Colonic mucosa (tissue), 4 donors: ENCODE data around the gene AGFG2. TPM values are rescaled to one million over a fixed set of nuclear protein-coding genes. Genes with fewer than 3 reads are reported as not detected.
"Not testable (repeated sequence)": the region's sequence is repeated elsewhere in the genome, so short reads cannot be mapped to it uniquely, and the experiment has no call there.

Experiments used
- DNase-seq: peaks from one replicate; pipeline ENCODE4 v3.0.0-alpha.2; 2020
- H3K27ac ChIP-seq: fragments of 200-600 bp; one replicate; pipeline ENCODE4 v1.8.0; 2021
- H3K27me3 ChIP-seq: fragments of 200-600 bp; one replicate; pipeline ENCODE4 v1.8.0; 2021
- H3K36me3 ChIP-seq: fragments of 200-600 bp; one replicate; pipeline ENCODE4 v1.8.0; 2021
- H3K4me1 ChIP-seq: fragments of 200-600 bp; one replicate; pipeline ENCODE4 v1.8.0; 2021; ENCODE audit warnings: mild to moderate bottlenecking
- H3K4me3 ChIP-seq: fragments of 200-600 bp; one replicate; pipeline ENCODE4 v1.8.0; 2021
- H3K9ac ChIP-seq, 2 donors: one replicate each; pipeline ENCODE4 v1.7.0; 2013; ENCODE audit warnings: control low read depth in 2 of 2, low read depth in 2 of 2, low read length in 2 of 2
- H3K9me3 ChIP-seq: fragments of 200-600 bp; one replicate; pipeline ENCODE4 v1.8.0; 2021
- intact Hi-C: fragments of 100-400 bp; cut with DNase I; formaldehyde crosslinking; loops from one replicate; pipeline ENCODE4 v1.14.1; 2022
- total RNA-seq, 2 donors: library from RNA; stranded (reverse); fragmentation: NEBNext Ultra II Directional in 1 of 2; extraction: Animal tissue kit (Norgen Biotek cat#: 25700) in 1 of 2; gene quantifications; one replicate each; pipeline ENCODE4 v1.2.1, GENCODE V29; 2021
- TF ChIP-seq, protein P1 (sequence below): fragments of 200-600 bp; IDR thresholded peaks from one replicate; pipeline ENCODE4 v1.8.0; 2022; ENCODE audit warnings: antibody characterized with exemption, mild to moderate bottlenecking
- donor health status: healthy.
- donor health status: DM: no; HTN: no; CAD: no.
- donor health status: DM: no; HTN: no; CAD: no.

AGFG2 gene
- total RNA-seq, 2 donors from 2014 or later, result 81.3 to 97.4 TPM

DNA sequence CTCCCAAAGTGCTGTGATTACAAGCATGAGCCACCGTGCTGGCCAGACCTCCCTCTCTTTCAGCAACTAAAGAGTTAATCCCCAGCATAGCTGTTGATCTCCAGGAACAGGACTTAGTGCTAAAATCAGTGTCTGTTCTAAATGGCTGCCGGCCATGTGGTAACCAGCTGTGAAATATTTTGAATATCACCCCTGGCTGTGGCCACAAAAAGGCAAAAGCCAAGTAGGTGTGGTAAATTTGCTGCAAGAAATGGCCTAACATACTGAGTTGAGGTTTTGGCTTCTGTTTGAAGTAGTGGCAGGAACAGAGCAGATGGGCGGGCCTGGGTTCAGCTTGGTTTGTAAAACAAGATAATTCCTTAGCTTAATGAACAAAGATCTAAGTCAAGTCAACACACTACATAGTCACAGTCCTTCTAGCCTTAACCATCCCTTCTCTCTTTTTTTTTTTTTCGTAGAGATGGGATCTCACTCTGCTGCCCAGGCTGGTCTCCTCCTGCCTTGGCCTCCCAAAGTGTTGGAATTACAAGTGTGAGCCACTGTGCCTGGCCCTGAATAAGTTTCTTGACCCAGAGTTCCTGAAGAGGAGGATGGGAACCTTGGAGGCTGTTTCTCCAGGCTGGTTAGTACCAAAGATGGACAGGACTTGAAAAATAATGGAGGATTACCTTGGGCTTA, 22.7 kb upstream of the AGFG2 start:
- H3K4me3 ChIP-seq, result no peak overlapping the region
- no peaks in the 10 kb centered on the region for H3K36me3 ChIP-seq
- intact Hi-C loops, result no loop called here
- TF ChIP-seq, protein P1, sequence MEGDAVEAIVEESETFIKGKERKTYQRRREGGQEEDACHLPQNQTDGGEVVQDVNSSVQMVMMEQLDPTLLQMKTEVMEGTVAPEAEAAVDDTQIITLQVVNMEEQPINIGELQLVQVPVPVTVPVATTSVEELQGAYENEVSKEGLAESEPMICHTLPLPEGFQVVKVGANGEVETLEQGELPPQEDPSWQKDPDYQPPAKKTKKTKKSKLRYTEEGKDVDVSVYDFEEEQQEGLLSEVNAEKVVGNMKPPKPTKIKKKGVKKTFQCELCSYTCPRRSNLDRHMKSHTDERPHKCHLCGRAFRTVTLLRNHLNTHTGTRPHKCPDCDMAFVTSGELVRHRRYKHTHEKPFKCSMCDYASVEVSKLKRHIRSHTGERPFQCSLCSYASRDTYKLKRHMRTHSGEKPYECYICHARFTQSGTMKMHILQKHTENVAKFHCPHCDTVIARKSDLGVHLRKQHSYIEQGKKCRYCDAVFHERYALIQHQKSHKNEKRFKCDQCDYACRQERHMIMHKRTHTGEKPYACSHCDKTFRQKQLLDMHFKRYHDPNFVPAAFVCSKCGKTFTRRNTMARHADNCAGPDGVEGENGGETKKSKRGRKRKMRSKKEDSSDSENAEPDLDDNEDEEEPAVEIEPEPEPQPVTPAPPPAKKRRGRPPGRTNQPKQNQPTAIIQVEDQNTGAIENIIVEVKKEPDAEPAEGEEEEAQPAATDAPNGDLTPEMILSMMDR, result no peak
- H3K4me1 ChIP-seq, result no peaks in the 10 kb centered on the region
- no peak overlapping the region for H3K9ac ChIP-seq
- no peak for DNase-seq
- H3K9me3 ChIP-seq, result no peaks in the 10 kb centered on the region
- H3K27ac ChIP-seq, result no peak overlapping the region
- no peaks in the 10 kb centered on the region for H3K27me3 ChIP-seq

GRCh38 chr7:100517305-100517704, 21.7 kb upstream of the AGFG2 start:
- no peak for DNase-seq

GRCh38 chr7:100519580-100519979, 19.4 kb upstream of the AGFG2 start:
- H3K27ac ChIP-seq, result no peak overlapping the region
- H3K9me3 ChIP-seq, result no peaks in the 10 kb centered on the region
- H3K4me1 ChIP-seq, result no peaks in the 10 kb centered on the region
- TF ChIP-seq, protein P1, result no peak
- intact Hi-C loops, result no loop called here
- H3K9ac ChIP-seq, result no peak overlapping the region
- H3K27me3 ChIP-seq, result no peaks in the 10 kb centered on the region
- DNase-seq, result no peak
- H3K36me3 ChIP-seq, result no peaks in the 10 kb centered on the region
- H3K4me3 ChIP-seq, result no peak overlapping the region

More at GRCh38 chr7:100517305-100517704, 21.7 kb upstream of the AGFG2 start:
- no peak overlapping the region for H3K9ac ChIP-seq
- H3K36me3 ChIP-seq, result no peaks in the 10 kb centered on the region
- H3K9me3 ChIP-seq, result no peaks in the 10 kb centered on the region
- H3K27ac ChIP-seq, result no peak overlapping the region
- no peak overlapping the region for H3K4me3 ChIP-seq
- intact Hi-C loops, result no loop called here
- H3K4me1 ChIP-seq, result no peaks in the 10 kb centered on the region
- TF ChIP-seq, protein P1, result no peak
- H3K27me3 ChIP-seq, result no peaks in the 10 kb centered on the region

DNA sequence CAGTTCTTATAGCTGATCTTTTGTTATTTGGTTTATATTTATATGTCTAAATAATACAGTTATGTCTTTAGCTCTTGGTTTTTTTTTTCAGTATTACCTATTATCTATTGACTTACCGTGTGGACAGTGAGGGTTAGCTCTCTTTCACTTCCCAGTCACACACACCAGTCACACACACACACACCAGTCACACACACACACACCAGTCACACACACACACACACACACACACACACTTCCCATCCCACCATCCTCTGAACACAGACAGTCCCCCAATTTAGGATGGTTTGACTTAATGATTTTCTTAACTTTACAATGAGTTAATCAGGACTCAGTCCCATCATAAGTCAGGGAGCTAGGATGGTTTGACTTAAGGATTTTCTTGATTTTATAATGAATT, 18.9 kb upstream of the AGFG2 start:
- no peaks in the 10 kb centered on the region for H3K9me3 ChIP-seq
- no peak for DNase-seq
- TF ChIP-seq, protein P1, result no peak
- H3K4me1 ChIP-seq, result no peaks in the 10 kb centered on the region
- H3K27me3 ChIP-seq, result no peaks in the 10 kb centered on the region
- no peak overlapping the region for H3K4me3 ChIP-seq
- no peak overlapping the region for H3K27ac ChIP-seq
- H3K36me3 ChIP-seq, result no peaks in the 10 kb centered on the region
- H3K9ac ChIP-seq, result no peak overlapping the region
- intact Hi-C loops, result no loop called here

- H3K9me3 ChIP-seq, result no peaks in the 10 kb centered on the region
- H3K27ac ChIP-seq, result no peak overlapping the region
- TF ChIP-seq, protein P1, result no peak
- no peaks in the 10 kb centered on the region for H3K4me1 ChIP-seq
- no peak overlapping the region for H3K9ac ChIP-seq
- DNase-seq, result no peak
- no peaks in the 10 kb centered on the region for H3K27me3 ChIP-seq
- intact Hi-C loops, result no loop called here
- H3K36me3 ChIP-seq, result no peaks in the 10 kb centered on the region
- H3K4me3 ChIP-seq, result no peak overlapping the region
Observed at GRCh38 chr7:100521076-100521475, 17.9 kb upstream of the AGFG2 start.

DNA sequence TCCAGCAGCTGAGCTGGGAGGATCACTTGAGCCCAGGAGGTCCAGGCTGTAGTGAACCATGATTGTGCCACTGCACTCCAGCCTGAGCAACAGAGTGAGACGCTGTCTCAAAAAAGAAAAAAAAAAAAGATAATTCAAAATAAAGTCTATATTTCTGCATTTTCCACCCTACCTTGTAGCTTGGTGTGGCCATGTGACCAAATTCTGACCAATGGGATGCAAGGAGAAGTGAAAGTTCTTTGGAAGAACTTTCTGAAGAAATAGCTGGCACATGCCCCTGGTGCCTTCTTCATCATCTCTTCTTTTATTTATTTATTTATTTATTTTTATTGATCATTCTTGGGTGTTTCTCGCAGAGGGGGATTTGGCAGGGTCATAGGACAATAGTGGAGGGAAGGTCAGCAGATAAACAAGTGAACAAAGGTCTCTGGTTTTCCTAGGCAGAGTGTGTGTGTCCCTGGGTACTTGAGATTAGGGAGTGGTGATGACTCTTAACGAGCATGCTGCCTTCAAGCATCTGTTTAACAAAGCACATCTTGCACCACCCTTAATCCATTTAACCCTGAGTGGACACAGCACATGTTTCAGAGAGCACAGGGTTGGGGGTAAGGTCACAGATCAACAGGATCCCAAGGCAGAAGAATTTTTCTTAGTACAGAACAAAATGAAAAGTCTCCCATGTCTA, 17.0 kb upstream of the AGFG2 start:
- H3K9me3 ChIP-seq, H3K27me3 ChIP-seq, H3K36me3 ChIP-seq, H3K9ac ChIP-seq, intact Hi-C loops, H3K4me1 ChIP-seq, H3K27ac ChIP-seq, H3K4me3 ChIP-seq, DNase-seq: not testable (repeated sequence)

DNA sequence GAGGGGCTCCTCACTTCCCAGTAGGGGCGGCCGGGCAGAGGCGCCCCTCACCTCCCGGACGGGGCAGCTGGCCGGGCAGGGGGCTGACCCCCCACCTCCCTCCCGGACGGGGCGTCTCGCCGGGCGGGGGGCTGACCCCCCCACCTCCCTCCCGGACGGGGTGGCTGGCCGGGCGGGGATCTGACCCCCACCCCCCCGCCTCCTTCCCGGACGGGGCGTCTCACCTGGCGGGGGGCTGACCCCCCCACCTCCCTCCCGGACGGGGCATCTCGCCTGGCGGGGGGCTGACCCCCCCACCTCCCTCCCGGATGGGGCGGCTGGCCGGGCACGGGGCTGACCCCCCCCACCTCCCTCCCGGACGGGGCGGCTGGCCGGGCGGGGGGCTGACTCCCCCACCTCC, 15.8 kb upstream of the AGFG2 start:
- H3K4me3 ChIP-seq, H3K27me3 ChIP-seq, H3K9ac ChIP-seq, H3K27ac ChIP-seq, H3K36me3 ChIP-seq, H3K9me3 ChIP-seq, intact Hi-C loops, DNase-seq, H3K4me1 ChIP-seq: not testable (repeated sequence)

DNA sequence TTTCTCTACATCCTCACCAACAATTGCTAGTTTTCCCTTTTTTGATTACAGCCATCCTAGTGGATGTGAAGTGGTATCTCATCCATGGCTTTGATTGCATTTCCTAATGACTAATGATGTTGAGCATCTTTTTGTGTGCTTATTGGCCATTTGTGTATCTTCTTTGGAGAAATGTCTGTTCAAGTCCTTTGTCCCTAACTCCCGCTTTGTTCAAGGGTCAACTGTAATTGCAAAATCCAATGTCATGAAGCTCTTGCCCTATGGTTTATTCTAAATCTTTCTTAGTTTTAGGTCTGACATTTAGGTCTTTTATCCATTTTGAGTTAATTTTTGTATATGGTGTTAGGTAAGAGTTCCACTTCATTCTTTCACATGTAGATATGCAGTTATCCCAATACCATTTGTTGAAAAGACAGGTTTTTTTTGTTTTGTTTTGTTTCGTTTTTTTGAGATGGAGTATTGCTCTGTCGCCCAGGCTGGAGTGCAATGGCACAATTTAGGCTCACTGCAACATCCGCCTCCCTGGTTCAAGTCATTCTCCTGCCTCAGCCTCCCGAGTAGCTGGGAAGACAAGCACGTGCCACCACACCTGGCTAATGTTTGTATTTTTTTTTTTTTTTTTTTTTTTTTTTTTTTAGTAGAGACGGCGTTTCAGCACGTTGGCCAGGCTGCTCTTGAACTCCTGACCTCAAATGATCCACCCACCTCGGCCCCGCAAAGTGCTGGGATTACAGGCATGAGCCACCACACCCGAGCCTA, 10.7 kb upstream of the AGFG2 start:
- H3K27me3 ChIP-seq, H3K4me1 ChIP-seq, H3K4me3 ChIP-seq, H3K27ac ChIP-seq, H3K9me3 ChIP-seq, H3K36me3 ChIP-seq, intact Hi-C loops, DNase-seq, H3K9ac ChIP-seq: not testable (repeated sequence)
